ENCODE results near the gene WDR48.

WDR48 gene

DNA sequence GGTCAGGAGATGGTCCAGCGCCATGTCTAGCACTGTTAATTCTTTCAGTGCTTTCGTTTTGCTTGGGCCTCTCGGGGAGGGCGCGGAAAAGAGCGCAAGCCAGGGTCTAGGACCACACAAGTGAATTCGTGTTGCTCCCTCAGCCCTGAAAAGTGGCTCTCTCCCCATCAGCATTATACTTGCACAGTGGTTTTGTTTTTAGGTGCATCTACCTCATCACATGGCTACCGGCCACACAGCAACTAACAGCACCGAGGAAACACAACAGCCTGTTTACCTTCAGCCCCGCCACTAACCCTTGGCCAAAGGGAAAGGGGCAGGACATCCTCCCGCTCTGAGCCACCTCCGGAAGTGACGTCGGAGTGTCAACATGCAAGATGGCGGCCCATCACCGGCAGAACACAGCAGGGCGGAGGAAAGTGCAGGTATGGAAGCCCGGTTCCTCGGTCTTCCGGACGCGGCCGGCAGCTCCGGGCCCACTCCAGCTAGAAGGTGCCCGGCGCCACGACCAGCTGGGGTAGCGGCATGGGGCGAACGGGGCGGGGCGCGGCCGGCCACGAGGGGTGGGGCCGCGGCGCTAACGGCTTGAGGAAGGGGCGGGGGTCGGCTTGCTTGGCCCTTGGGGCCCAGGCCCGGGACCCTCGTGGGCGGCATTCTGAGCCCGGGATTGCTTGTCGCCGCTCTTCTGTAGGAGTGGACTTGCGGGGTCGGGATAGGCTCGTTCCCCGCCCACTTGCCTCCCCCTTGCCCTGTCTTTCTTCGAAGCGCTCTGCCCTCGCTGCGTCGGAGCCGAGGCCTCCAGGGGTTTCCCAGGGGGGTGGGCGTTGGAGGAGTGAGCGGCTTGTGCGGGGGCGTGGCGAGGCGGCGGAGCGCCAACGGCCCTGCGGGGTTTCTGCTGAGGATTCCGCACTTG lies at the start of gene WDR48, which contains the start of gene SCN11A:
Gene WDR48 (plus strand): TSS at position 368 of the 913 bp plus-strand sequence. CDS start 10 bp downstream, at position 378.
Gene SCN11A (minus strand): TSS at position 296 of the 913 bp plus-strand sequence. CDS start 101,582 bp downstream, outside the sequence.
- in situ Hi-C loops (cut with HindIII; ENCODE audit: low sequenced_read_pairs) = no loop called here
- H3K4me3 ChIP-seq (ENCODE audit: low read depth, low read length) = peak within 1 kb of the TSS; percentile 83
- TF ChIP-seq, protein P1, sequence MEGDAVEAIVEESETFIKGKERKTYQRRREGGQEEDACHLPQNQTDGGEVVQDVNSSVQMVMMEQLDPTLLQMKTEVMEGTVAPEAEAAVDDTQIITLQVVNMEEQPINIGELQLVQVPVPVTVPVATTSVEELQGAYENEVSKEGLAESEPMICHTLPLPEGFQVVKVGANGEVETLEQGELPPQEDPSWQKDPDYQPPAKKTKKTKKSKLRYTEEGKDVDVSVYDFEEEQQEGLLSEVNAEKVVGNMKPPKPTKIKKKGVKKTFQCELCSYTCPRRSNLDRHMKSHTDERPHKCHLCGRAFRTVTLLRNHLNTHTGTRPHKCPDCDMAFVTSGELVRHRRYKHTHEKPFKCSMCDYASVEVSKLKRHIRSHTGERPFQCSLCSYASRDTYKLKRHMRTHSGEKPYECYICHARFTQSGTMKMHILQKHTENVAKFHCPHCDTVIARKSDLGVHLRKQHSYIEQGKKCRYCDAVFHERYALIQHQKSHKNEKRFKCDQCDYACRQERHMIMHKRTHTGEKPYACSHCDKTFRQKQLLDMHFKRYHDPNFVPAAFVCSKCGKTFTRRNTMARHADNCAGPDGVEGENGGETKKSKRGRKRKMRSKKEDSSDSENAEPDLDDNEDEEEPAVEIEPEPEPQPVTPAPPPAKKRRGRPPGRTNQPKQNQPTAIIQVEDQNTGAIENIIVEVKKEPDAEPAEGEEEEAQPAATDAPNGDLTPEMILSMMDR (IDR thresholded peaks at IDR 0.05; ENCODE audit: low read depth, low read length) = no peak
- DNase-seq (ENCODE audit: low read depth, low spot score) = peak; percentile 89

DNA sequence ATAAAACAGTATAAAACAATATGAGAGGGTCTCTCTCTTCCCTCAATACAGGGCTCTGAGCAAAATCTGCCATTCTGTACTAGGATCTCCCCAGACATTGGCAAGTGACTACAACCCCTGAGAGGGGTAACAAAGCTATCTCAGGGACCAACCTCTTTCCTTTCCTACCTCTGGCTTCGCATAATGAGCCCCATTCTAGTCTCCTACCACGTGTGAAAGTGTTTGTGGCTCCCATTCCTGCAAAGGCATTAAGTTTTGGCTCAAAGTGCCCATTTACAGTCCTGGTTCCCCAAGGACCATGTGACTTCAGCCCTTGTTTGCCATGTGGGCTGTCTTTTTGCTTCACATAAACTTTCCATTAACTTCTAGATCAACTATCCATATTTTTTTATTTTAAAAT lies 46.5 kb upstream of the WDR48 start:
- in situ Hi-C loops (cut with HindIII; ENCODE audit: low sequenced_read_pairs) = no loop called here
- TF ChIP-seq, protein P1 (IDR thresholded peaks at IDR 0.05; ENCODE audit: low read depth, low read length) = no peak
- no peak for DNase-seq (ENCODE audit: low read depth, low spot score)
- no peak overlapping the region for H3K4me3 ChIP-seq (ENCODE audit: low read depth, low read length)

DNA sequence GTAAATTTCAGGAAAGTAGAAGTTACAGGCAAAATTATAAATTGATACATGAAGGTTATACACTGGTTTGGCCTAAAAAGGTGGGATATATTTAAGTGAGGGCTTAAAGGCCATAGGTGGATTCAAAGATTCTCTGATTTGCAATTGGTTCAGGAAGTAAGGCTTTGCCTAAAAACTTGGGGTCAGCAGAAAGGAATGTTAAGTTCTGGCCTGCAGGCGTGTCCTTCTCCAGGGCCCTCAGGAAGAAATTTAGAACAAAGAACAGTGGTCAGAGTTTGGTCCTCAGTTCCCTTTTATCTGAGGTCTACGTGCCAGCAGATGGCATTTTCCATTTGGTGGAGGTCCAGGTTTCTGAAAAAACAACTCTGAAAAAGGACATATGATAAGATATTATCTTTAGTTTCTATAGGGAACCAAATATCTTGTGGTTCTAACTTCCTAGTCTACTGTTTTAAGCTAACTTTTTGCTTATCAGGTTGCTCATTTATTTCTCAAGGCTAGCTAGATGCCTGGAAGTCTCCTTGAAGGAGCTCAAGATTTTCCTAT lies 40.6 kb upstream of the WDR48 start:
- DNase-seq (ENCODE audit: low read depth, low spot score) = no peak
- TF ChIP-seq, protein P1 (IDR thresholded peaks at IDR 0.05; ENCODE audit: low read depth, low read length) = no peak
- H3K4me3 ChIP-seq (ENCODE audit: low read depth, low read length) = no peak overlapping the region
- in situ Hi-C loops (cut with HindIII; ENCODE audit: low sequenced_read_pairs) = no loop called here

DNA sequence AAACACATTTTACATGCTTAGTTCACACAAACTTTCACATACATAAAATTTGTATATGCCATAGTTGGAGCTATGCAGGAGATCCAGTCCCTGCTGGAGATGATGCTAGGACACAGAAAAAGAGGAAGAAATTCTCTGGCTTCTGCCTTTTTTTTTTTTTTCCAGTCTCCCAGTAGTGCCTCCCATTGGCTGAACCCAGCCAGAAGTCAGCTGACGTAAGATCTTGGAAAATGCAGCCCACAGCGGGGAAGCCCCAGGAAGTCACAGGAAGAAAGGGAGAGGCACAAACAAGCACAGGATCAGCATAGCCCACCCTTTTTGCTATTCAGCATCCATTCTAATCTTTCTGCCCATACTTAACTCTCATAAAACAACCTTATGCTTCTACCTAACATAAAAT lies 38.5 kb upstream of the WDR48 start:
- no peak overlapping the region for H3K4me3 ChIP-seq (ENCODE audit: low read depth, low read length)
- no peak for DNase-seq (ENCODE audit: low read depth, low spot score)
- TF ChIP-seq, protein P1 (IDR thresholded peaks at IDR 0.05; ENCODE audit: low read depth, low read length) = no peak
- in situ Hi-C loops (cut with HindIII; ENCODE audit: low sequenced_read_pairs) = no loop called here

DNA sequence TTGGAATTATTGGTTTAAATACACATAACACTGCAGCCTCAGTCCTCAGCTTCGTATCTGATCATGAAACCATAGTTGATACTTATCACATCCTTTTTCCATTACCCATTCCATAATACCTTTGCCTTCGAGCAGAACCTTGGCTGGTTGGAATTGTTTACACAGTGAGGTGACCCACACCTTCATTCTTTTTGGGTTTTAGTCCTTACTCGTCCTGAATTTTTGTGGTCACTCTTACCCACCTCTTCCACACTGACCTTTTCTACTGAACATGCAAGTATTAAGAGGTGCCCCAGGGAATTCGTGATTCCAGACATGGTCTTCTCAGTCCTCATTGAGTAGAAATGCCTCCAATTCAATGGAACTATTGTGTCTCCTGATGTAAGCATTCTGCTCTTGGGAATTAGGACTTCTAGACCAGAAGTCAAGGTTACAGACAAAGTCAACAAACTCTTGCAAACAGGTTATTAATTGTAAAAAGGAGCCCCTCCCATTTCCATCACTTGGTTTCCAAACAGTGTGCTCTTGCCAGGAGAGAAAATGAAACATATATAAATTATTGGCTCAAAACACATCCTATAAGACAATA lies 37.8 kb upstream of the WDR48 start:
- in situ Hi-C loops (cut with HindIII; ENCODE audit: low sequenced_read_pairs) = no loop called here
- no peak for DNase-seq (ENCODE audit: low read depth, low spot score)
- no peak overlapping the region for H3K4me3 ChIP-seq (ENCODE audit: low read depth, low read length)
- TF ChIP-seq, protein P1 (IDR thresholded peaks at IDR 0.05; ENCODE audit: low read depth, low read length) = no peak

DNA sequence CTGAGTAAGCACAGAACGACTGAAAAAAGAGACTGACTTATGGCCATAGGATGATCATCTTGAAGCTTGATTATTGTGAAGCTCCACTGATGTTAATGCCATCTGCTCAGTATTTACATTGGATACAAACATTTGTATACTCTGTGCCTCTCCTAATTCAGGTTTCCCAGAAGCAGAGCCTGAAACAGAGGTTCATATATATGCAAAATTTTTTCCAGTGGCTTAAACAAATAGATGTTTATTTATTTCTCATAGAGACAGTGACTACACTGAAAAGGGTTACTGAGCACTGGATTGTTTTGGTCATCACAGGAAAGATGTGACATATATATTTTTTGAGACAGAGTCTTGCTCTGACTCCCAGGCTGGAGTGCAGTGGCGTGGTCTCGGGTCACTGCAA lies 36.4 kb upstream of the WDR48 start:
- in situ Hi-C loops (cut with HindIII; ENCODE audit: low sequenced_read_pairs) = no loop called here
- TF ChIP-seq, protein P1 (IDR thresholded peaks at IDR 0.05; ENCODE audit: low read depth, low read length) = no peak
- DNase-seq (ENCODE audit: low read depth, low spot score) = no peak
- no peak overlapping the region for H3K4me3 ChIP-seq (ENCODE audit: low read depth, low read length)
